NCI-H187 treated with DMSO at 0.1 percent for 48 hours (cell line): ENCODE measurements around the gene SWI5.

Source experiments
- DNase-seq: peaks from one replicate; lab custom pipeline; 2025; lab: John Stamatoyannopoulos, UW

SWI5 gene

DNA sequence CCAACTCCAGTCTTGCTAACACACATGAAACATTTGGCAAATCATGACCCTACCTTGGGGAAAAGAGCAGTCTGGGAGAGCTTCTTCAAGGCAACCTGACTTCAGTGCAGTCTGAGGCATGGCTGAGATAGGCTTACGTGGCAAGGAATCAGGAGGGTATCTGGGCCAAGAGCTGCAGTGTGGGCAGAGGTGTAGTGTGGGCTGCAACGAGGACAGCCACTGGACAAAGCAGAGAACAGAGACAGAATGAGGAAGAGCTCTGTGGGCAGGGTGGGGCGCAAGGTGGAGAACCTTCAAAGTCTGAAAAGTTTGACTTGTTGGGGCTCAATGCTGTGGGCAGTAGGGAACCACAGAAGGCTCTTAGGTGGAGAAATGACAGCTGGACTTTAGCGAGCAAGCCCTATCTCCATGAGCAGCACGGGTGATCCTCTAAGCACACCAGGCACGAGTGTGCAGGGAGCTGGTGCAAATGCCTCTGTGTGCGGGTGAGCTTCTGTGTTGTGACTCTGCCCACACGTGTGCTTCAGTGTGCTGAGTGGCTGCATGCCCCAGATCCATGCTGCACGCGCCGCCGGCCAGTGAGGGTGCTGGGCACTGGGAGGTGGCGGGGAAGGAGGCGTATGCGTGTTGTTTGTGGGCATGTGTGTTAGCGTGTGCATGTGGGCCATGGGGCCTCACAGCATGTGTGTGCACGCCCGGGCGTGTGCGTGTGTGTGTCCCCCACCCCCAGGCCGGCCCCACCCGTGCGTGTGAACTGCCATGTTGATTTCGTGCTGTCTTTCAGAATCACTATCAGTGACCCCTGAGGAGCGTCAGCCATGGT is 23.5 kb upstream of the SWI5 start:
- no peak for DNase-seq

DNA sequence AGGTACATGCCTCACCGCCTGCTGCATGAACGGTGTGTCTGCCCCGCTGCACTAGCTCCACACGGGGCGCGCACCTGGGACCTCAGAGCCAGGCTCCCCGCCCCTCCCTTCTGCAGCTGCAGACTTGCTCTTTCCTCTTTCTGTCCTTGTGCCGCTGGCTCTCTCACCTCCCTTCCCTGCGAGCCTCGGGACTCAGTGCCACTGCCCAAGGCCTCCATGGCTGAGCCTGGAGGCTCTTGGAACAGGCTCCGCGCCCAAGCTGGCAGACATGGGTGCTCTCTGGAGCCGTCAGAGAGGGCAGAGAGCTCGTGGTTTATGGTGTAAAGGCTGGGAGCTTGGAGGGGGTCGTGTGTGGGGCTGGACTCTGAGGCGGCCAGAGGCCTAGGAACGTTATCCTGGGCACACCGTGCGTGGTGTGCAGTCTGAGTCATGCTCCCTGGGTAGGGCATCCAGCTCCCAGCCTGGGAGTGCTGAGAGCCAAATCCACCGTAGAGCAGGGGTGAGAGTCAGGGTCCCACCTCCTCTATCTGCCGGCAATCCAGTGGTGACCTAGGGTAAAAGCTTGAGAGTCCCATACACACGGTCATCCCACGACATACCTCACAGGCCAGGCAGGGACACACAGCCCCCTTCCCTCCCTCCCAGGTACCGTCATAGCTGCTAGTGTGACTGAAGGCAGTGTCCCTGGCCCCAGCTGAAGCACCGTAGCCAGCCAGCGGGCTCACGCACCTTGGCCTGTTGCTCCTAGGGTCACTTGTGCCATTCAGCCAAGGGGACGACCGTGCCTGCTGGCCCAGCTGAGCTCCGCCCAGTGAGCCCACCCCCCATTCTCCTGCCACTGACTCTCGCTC is 22.7 kb upstream of the SWI5 start:
- no peak for DNase-seq

- DNase-seq, result no peak
These were observed 22.1 kb upstream of the SWI5 start for GRCh38 chr9:128253991-128254346.

- no peak for DNase-seq
These were observed 21.7 kb upstream of the SWI5 start for GRCh38 chr9:128254362-128254761.

- DNase-seq, result no peak
These were observed 21.0 kb upstream of the SWI5 start for GRCh38 chr9:128254855-128255759.

- no peak for DNase-seq
These were observed 18.8 kb upstream of the SWI5 start for GRCh38 chr9:128257086-128257825.

DNA sequence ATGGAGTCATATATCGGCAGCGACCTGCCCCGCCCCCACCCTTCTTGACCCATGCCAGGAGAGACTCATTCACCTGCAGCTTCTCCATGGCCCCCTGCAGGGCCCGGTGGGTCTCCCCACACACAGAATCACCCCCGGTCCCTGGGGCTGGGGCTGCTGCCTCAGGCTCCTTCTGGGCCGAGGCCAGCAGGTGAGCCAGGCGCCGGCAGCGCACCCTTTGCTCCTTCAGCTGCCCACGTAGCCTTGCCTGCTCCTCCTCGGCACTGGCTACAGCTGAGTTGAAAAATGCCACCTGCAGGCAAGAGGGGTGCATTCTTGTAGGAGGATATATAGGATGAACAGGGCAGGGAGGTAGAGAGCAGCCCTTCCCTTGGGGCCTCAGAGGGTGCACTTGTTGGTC is 18.2 kb upstream of the SWI5 start:
- no peak for DNase-seq

DNA sequence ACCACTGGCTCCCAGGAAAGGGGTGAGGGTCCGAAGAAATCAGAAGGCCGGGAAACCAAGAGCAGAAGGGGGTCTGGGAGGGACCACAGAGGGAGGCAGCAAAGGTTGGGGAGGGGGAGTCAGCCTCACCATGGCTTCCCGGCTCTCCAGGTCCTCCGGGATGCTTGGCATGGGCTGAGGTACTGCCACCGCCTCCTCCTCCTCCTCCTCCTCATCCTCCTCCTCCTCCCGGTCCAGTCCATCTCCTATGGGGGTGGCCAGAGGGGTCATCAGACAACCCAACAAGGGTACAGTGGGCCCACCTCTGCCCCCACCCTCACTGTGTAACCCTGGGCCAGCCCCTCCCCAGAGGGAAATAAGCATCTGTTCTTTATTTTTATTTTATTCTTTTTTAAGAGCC is 17.8 kb upstream of the SWI5 start:
- no peak for DNase-seq

- no peak for DNase-seq
These were observed 16.9 kb upstream of the SWI5 start for GRCh38 chr9:128259156-128259555.

DNA sequence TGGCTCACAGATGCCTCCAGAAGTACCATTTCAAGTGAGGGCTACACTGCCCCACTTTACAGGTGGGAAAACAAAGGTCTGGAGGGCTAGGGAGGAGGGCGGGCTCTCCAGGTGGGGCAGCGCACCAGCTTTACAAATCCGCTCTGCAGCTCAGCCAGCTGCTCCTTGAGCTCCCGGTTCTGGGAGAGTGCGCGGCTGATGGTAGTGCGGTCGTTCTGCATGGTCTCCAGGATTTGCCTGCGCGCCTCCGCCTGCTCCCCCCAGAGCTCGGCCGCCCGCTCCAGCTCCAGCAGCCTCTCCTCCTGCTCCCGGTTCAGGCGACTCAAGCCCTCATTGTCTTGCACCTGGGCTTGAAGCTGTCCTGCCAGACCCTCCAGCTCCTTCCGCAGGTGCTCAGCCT is 15.7 kb upstream of the SWI5 start:
- no peak for DNase-seq

DNA sequence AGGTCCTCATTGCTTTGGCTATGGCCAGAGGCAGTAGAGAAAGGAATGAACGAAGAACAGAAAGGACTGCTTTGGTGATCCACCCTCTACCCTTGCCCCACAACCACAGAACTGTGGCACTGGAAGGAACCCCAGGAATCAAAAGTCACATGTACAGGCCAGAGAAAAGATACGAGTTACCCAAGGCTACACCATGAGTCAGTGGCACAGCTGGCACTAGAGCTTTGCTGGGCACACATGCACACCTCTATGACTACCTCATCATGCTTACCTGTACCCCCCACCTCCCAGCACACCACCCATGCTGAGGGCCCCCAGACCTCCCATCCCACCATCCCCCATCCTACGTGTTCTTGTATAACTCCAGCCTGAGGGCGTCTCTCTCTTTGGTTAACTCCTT is 13.4 kb upstream of the SWI5 start:
- no peak for DNase-seq

GRCh38 chr9:128265348-128265847 is 10.7 kb upstream of the SWI5 start:
- no peak for DNase-seq

DNA sequence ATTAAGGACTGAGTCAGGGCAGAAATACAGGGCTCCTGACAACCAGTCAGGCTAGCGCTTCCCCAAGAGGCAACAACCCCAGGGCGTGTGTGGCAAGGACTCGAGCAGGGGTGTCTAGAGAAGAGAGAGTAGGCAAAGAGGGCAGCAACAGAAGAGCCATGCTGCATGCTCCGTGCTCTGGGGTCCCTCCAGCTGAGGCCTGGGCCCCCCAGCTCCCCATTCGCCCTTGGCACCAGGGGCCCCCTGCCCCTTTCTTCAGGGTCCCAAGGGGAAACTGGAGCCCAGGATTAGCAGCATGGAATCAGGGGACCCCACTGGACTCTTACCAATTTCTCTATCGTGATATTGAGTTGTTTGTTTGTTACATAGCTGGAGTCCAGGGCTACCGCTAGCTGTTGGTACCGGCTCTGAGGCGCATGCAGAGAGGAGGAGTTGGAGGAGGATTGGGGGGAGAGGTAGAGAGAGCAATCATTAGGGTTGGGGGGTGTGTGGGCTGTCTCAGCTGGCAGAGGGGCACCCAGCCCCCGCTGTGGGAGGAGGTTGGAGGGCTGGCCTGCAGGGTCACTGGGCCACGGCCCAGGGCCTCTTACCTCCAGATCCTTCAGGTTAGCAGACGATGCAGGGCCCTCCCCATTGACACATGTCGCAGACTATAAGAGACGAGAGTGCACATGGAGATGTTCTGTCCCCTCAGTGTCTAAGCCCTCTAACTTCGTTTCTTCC is 9.0 kb upstream of the SWI5 start:
- DNase-seq, result no peak

DNA sequence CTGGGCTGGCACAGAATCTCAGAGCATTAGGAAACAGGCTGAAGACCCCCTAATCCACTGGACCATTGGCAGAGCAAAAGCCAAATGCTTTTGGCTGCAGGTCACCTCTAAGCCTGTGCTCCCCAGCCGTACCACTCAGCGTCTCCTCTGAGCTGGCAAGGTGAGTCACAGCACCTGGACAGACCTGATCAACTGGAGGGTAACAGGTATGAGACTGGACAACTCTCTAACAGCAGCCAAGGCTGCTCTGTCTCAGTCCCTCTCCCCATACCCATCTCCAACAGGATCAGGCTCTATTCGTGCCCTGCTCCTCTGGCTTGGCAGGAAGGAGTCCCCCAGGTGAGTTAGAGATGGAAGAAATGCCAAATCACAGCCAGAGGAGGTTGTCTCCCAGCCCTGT is 5.0 kb upstream of the SWI5 start:
- no peak for DNase-seq

DNA sequence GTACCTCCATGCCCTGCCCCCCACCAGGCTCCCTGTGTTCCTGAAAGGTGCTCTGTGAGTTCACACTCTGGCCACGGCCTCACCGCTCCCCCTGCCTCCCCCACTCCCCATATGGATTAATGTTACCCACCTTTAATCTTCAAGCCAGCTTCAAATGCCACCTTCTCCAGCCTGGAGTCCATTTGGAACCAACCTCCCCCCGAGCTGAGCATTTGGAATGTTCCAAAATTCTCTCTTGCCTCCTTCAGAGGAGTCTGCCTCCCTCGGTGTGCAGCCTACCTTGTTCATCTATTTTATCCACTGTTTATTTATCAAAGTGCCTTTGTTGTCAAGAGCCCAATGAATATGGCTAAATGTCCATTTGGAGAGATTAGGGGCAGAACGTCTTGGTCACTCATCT is 4.6 kb upstream of the SWI5 start:
- no peak for DNase-seq

DNA sequence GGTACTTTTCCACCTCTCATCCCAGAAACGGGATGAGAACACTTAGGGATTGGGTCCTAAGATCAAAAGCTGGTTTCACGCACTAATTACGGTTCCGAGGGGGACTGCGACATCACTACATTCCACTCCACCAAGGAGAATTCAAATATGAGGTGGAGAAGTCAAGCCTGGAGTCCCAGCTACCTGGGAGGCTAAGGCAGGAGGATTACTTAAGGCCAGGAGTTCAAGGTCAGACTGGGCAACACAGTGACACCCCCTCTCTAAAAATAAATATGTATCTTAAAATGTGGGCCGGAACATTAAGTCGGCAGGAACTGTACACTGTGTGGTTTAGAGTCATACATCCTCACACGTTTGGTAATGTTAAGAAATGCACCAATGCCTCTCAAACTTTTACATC is 1.8 kb upstream of the SWI5 start:
- no peak for DNase-seq

DNA sequence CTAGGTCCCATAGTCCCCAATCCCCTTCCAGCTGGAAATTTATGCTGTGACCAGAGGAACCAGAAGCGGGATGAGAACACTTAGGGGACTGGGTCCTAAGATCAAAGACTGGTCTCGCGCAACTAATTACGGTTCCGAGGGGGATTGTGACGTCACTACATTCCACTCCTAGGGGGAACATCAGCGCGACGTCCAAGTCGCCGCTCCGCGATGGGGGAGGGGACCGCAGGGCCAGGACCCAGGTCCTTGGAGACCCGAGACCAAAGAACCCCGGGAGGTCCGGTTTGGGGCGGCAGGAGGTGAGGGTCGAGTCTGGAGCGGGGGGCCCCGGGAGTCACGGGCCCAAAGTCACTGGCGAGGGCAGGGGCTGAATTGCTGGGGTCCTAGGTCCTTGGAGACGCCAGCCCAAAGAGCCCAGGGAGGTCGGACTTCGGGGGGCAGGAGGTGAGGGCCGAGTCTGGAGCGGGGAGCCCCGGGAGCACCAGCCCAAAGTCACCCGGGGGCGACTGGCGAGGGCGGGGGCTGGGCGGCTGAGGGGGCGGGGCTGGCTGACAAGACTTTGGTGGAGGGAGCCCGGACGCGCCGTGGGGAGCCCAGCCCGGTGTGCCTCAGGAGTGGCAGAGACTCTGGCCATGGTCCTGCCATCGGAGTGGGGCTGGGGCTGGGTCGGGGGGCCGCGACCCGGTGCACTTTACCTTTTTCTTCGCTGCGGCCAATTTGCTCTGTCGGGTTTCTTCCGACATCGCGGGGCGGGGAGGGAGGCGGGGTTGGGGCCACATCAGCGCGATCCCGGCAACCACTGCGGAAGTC is 673 bp upstream of the SWI5 start, which contains the start of gene GOLGA2:
GOLGA2 (minus strand) TSS at position 810 of the 810 bp plus-strand sequence; CDS start at position 779, 31 bp downstream.
- DNase-seq, result no peak

GRCh38 chr9:128276574-128277270 is 646 bp downstream of the SWI5 start:
- DNase-seq, result no peak
